Immature natural killer cell (primary cell): ENCODE measurements around the gene EML4. TPM values are rescaled to one million over a fixed set of nuclear protein-coding genes. Genes with fewer than 3 reads are reported as not detected.
A peak's percentile ranks its signal among the peaks of the same experiment; 100 is the strongest.
"Not testable (repeated sequence)": the region's sequence is repeated elsewhere in the genome, so short reads cannot be mapped to it uniquely, and the experiment has no call there.

ENCODE experiments used
- DNase-seq, 3 donors: peaks; one replicate each; pipeline ENCODE4 v3.0.0; 2022; ENCODE audit warnings: mixed read lengths in 1 of 3
- H3K27ac Mint-ChIP-seq, 6 donors: one replicate each; pipeline ENCODE4 v1.8.0; 2020; ENCODE audit warnings: mixed read lengths in 6 of 6, mild to moderate bottlenecking in 5 of 6, inconsistent platforms in 4 of 6, moderate library complexity in 3 of 6
- H3K27me3 Mint-ChIP-seq, 3 donors: one replicate each; pipeline ENCODE4 v1.8.0; 2020 to 2021; ENCODE audit warnings: low read depth in 3 of 3, mild to moderate bottlenecking in 3 of 3, mixed read lengths in 3 of 3, moderate library complexity in 3 of 3, inconsistent platforms in 1 of 3
- H3K36me3 Mint-ChIP-seq, 3 donors: one replicate each; pipeline ENCODE4 v1.8.0; 2020; ENCODE audit warnings: mixed read lengths in 3 of 3, inconsistent platforms in 2 of 3, mild to moderate bottlenecking in 2 of 3
- H3K4me1 Mint-ChIP-seq, 2 donors: one replicate each; pipeline ENCODE4 v1.8.0; 2020; ENCODE audit warnings: inconsistent platforms in 2 of 2, mild to moderate bottlenecking in 2 of 2, mixed read lengths in 2 of 2, moderate library complexity in 1 of 2
- H3K4me3 Mint-ChIP-seq, 5 donors: one replicate each; pipeline ENCODE4 v1.8.0; 2020; ENCODE audit warnings: mild to moderate bottlenecking in 5 of 5, mixed read lengths in 5 of 5, inconsistent platforms in 3 of 5, moderate library complexity in 3 of 5
- H3K9me3 Mint-ChIP-seq, 6 donors: one replicate each; pipeline ENCODE4 v1.8.0; 2020; ENCODE audit warnings: mild to moderate bottlenecking in 6 of 6, mixed read lengths in 6 of 6, inconsistent platforms in 4 of 6, moderate library complexity in 3 of 6
- polyA plus RNA-seq, 3 donors: library from polyadenylated mRNA; unstranded; fragments of 300-500 nt; fragmentation: Illumina TruSeq; gene quantifications; one replicate each; pipeline ENCODE4 v1.2.3, GENCODE V29; 2021

The EML4 gene
- polyA plus RNA-seq, 3 donors from 2014 or later, result 16.1 to 35.3 (median 28.9) TPM

- no peaks in the 10 kb centered on the region for H3K9me3 Mint-ChIP-seq
- DNase-seq, result no peak
- no peak overlapping the region for H3K4me3 Mint-ChIP-seq
- no peak overlapping the region for H3K27ac Mint-ChIP-seq
- H3K27me3 Mint-ChIP-seq, result no peaks in the 10 kb centered on the region
- H3K36me3 Mint-ChIP-seq, result peaks cover 16 to 31% (median 20%) of the 10 kb centered on the region in 3 donors
- H3K4me1 Mint-ChIP-seq, result peaks cover 9 to 24% of the 10 kb centered on the region in 2 donors
Measured at GRCh38 chr2:42338567-42339190, 169.5 kb downstream of the EML4 start.

GRCh38 chr2:42339191-42339912 lies 170.2 kb downstream of the EML4 start:
- H3K4me1 Mint-ChIP-seq, result peaks cover 11 to 24% of the 10 kb centered on the region in 2 donors

GRCh38 chr2:42340045-42340937 lies 171.1 kb downstream of the EML4 start:
- Mint-ChIP-seq H3K36me3 (peaks cover 16 to 28% (median 21%) of the 10 kb centered on the region in 3 donors), H3K27ac (peak overlapping the region in 5 of 6 donors; percentile 19 to 80 (median 65)), H3K9me3 (no peaks in the 10 kb centered on the region), H3K27me3 (no peaks in the 10 kb centered on the region), H3K4me3 (no peak overlapping the region), H3K4me1 (peaks cover 11 to 24% of the 10 kb centered on the region in 2 donors)
- DNase-seq, result no peak

More at GRCh38 chr2:42339191-42339912, 170.2 kb downstream of the EML4 start:
- no peaks in the 10 kb centered on the region for H3K9me3 Mint-ChIP-seq
- DNase-seq, result no peak
- H3K4me3 Mint-ChIP-seq, result no peak overlapping the region
- no peaks in the 10 kb centered on the region for H3K27me3 Mint-ChIP-seq
- H3K36me3 Mint-ChIP-seq, result peaks cover 16 to 28% (median 21%) of the 10 kb centered on the region in 3 donors
- H3K27ac Mint-ChIP-seq, result peak overlapping the region in 3 of 6 donors; percentile 7 to 73 (median 28)

GRCh38 chr2:42340938-42341636 lies 171.9 kb downstream of the EML4 start:
- no peaks in the 10 kb centered on the region for H3K27me3 Mint-ChIP-seq
- peak overlapping the region in 2 of 6 donors; percentile 24 to 80 for H3K27ac Mint-ChIP-seq
- H3K9me3 Mint-ChIP-seq, result no peaks in the 10 kb centered on the region
- peaks cover 9 to 26% (median 23%) of the 10 kb centered on the region in 3 donors for H3K36me3 Mint-ChIP-seq
- peaks cover 12 to 24% of the 10 kb centered on the region in 2 donors for H3K4me1 Mint-ChIP-seq
- H3K4me3 Mint-ChIP-seq, result peak overlapping the region in 1 of 5 donors; percentile 21
- no peak for DNase-seq

- Mint-ChIP-seq H3K4me1 (peaks cover 14 to 24% of the 10 kb centered on the region in 2 donors), H3K27ac (peak overlapping the region in 2 of 6 donors; percentile 13 to 43), H3K4me3 (no peak overlapping the region)
Measured at GRCh38 chr2:42342061-42342794, 173.1 kb downstream of the EML4 start.

GRCh38 chr2:42342795-42343241 lies 173.7 kb downstream of the EML4 start:
- Mint-ChIP-seq H3K36me3 (peaks cover 13 to 26% (median 22%) of the 10 kb centered on the region in 3 donors), H3K4me3 (no peak overlapping the region)

More at GRCh38 chr2:42342061-42342794, 173.1 kb downstream of the EML4 start:
- Mint-ChIP-seq H3K27me3 (no peaks in the 10 kb centered on the region), H3K36me3 (peaks cover 11 to 25% (median 23%) of the 10 kb centered on the region in 3 donors), H3K9me3 (no peaks in the 10 kb centered on the region)
- DNase-seq, result no peak

GRCh38 chr2:42345986-42346385 lies 176.8 kb downstream of the EML4 start:
- no peak overlapping the region for H3K27ac Mint-ChIP-seq
- H3K27me3 Mint-ChIP-seq, result no peaks in the 10 kb centered on the region
- H3K4me3 Mint-ChIP-seq, result no peak overlapping the region
- no peak for DNase-seq
- peaks cover 20 to 29% of the 10 kb centered on the region in 2 donors for H3K4me1 Mint-ChIP-seq
- no peaks in the 10 kb centered on the region for H3K9me3 Mint-ChIP-seq
- H3K36me3 Mint-ChIP-seq, result peaks cover 14 to 23% (median 19%) of the 10 kb centered on the region in 3 donors

More at GRCh38 chr2:42342795-42343241, 173.7 kb downstream of the EML4 start:
- no peak for DNase-seq
- Mint-ChIP-seq H3K9me3 (no peaks in the 10 kb centered on the region), H3K27ac (peak overlapping the region in 3 of 6 donors; percentile 5 to 75 (median 10)), H3K27me3 (no peaks in the 10 kb centered on the region), H3K4me1 (peaks cover 15 to 24% of the 10 kb centered on the region in 2 donors)

GRCh38 chr2:42346856-42347255 lies 177.7 kb downstream of the EML4 start:
- not testable (repeated sequence) for H3K27ac Mint-ChIP-seq, H3K27me3 Mint-ChIP-seq, DNase-seq, H3K4me3 Mint-ChIP-seq, H3K9me3 Mint-ChIP-seq
- Mint-ChIP-seq H3K36me3 (peaks cover 14 to 31% (median 19%) of the 10 kb centered on the region in 3 donors), H3K4me1 (peaks cover 18 to 24% of the 10 kb centered on the region in 2 donors)

- H3K4me3 Mint-ChIP-seq, H3K9me3 Mint-ChIP-seq, H3K27me3 Mint-ChIP-seq, DNase-seq: not testable (repeated sequence)
- peak overlapping the region in 1 of 6 donors; percentile 56 for H3K27ac Mint-ChIP-seq
- H3K36me3 Mint-ChIP-seq, result peaks cover 14 to 36% (median 19%) of the 10 kb centered on the region in 3 donors
- H3K4me1 Mint-ChIP-seq, result peaks cover 13 to 24% of the 10 kb centered on the region in 2 donors
Measured at GRCh38 chr2:42347518-42347917, 178.4 kb downstream of the EML4 start.

GRCh38 chr2:42348113-42348805 lies 179.1 kb downstream of the EML4 start:
- H3K27me3 Mint-ChIP-seq, result no peaks in the 10 kb centered on the region
- H3K27ac Mint-ChIP-seq, result peak overlapping the region in 2 of 6 donors; percentile 52 to 53
- peaks cover 17 to 24% of the 10 kb centered on the region in 2 donors for H3K4me1 Mint-ChIP-seq
- no peak overlapping the region for H3K4me3 Mint-ChIP-seq
- no peaks in the 10 kb centered on the region for H3K9me3 Mint-ChIP-seq
- DNase-seq, result no peak
- H3K36me3 Mint-ChIP-seq, result peaks cover 13 to 37% (median 19%) of the 10 kb centered on the region in 3 donors

GRCh38 chr2:42350434-42351063 lies 181.4 kb downstream of the EML4 start:
- Mint-ChIP-seq H3K4me3 (no peak overlapping the region), H3K27ac (peak overlapping the region in 1 of 6 donors; percentile 23), H3K4me1 (peaks cover 34 to 41% of the 10 kb centered on the region in 2 donors), H3K9me3 (no peaks in the 10 kb centered on the region), H3K36me3 (peaks cover 9 to 35% (median 16%) of the 10 kb centered on the region in 3 donors), H3K27me3 (no peaks in the 10 kb centered on the region)
- no peak for DNase-seq
